IMR-90 (cell line): Measurements from ENCODE around the gene GMFB. TPM values are rescaled to one million over a fixed set of nuclear protein-coding genes. Genes with fewer than 3 reads are reported as not detected.

ENCODE experiments used
- ATAC-seq: fragments of 200-7000 bp; cut with Tn5 transposase; 2 replicates; pipeline ENCODE4 v1.9.1; 2020; ENCODE audit warnings: low read depth, mild to moderate bottlenecking, moderate library complexity
- BruUV-seq: library from RNA; stranded (reverse); fragments of 400-500 nt; replicated peaks from 2 replicates; lab custom pipeline; 2021; lab: Mats Ljungman, UMichigan
- CTCF ChIA-PET: fragments of 300-600 bp; formaldehyde crosslinking; extraction: SDS; loops from one replicate; lab custom pipeline; 2021; ENCODE audit warnings: antibody characterized with exemption; lab: Yijun Ruan, JAX
- POLR2A ChIA-PET: fragments of 300-600 bp; sonication (Branson Sonifier 250); formaldehyde crosslinking; loops from one replicate; lab custom pipeline; 2022; ENCODE audit warnings: antibody characterized with exemption; ENCODE audit not compliant: unreplicated experiment; lab: Charles Lee
- DNase-seq: peaks from one replicate; pipeline ENCODE4 v3.0.0; 2013
- H2AFZ ChIP-seq: replicated peaks from 2 replicates; pipeline ENCODE3; 2013; ENCODE audit warnings: low read length, mild to moderate bottlenecking; ENCODE audit not compliant: poor library complexity
- H2AK5ac ChIP-seq: 2 replicates; pipeline ENCODE4 v1.6.1; 2013; ENCODE audit warnings: low read depth, low read length, inconsistent platforms
- H2AK9ac ChIP-seq: replicated peaks from 2 replicates; pipeline ENCODE3; 2013; ENCODE audit warnings: mild to moderate bottlenecking, low read depth, low read length, moderate library complexity; ENCODE audit not compliant: poor library complexity
- H2BK120ac ChIP-seq: 2 replicates; pipeline ENCODE4 v1.6.1; 2013; ENCODE audit warnings: low read depth, low read length, inconsistent platforms
- H2BK15ac ChIP-seq: 3 replicates; pipeline ENCODE4 v1.6.1; 2013; ENCODE audit warnings: low read depth, low read length, inconsistent platforms
- H2BK20ac ChIP-seq: 2 replicates; pipeline ENCODE4 v1.6.1; 2013; ENCODE audit warnings: low read depth, mild to moderate bottlenecking, inconsistent platforms, low read length, moderate library complexity
- H2BK5ac ChIP-seq: 2 replicates; pipeline ENCODE4 v1.6.1; 2013; ENCODE audit warnings: mild to moderate bottlenecking, low read depth, low read length, inconsistent platforms; ENCODE audit not compliant: poor library complexity, severe bottlenecking
- H3K14ac ChIP-seq: replicated peaks from 2 replicates; pipeline ENCODE4 v1.6.1; 2013; ENCODE audit warnings: low read depth, low read length, inconsistent platforms
- H3K18ac ChIP-seq: 2 replicates; pipeline ENCODE4 v1.6.1; 2013; ENCODE audit warnings: low read depth, low read length, control low read depth
- H3K23ac ChIP-seq: 2 replicates; pipeline ENCODE4 v1.6.1; 2013; ENCODE audit warnings: low read depth, low read length, inconsistent platforms
- H3K27ac ChIP-seq: 2 replicates; pipeline ENCODE4 v1.5.1; 2013; ENCODE audit warnings: mild to moderate bottlenecking, control low read depth, low read length; ENCODE audit not compliant: insufficient read depth
- H3K27me3 ChIP-seq: 2 replicates; pipeline ENCODE4 v1.6.1; 2013; ENCODE audit warnings: low read length; ENCODE audit not compliant: control insufficient read depth, insufficient read depth
- H3K36me3 ChIP-seq: 2 replicates; pipeline ENCODE4 v1.6.1; 2013; ENCODE audit warnings: low read length, mixed read lengths; ENCODE audit not compliant: control insufficient read depth, insufficient read depth
- H3K4ac ChIP-seq: 2 replicates; pipeline ENCODE4 v1.6.1; 2013; ENCODE audit warnings: low read depth, low read length, inconsistent platforms
- H3K4me1 ChIP-seq: 2 replicates; pipeline ENCODE4 v1.6.1; 2013; ENCODE audit warnings: low read length, mixed read lengths; ENCODE audit not compliant: control insufficient read depth, insufficient read depth
- H3K4me2 ChIP-seq: 2 replicates; pipeline ENCODE4 v1.6.1; 2013; ENCODE audit warnings: low read depth, mild to moderate bottlenecking, control low read depth, low read length, moderate library complexity
- H3K4me3 ChIP-seq: 2 replicates; pipeline ENCODE4 v1.5.1; 2013; ENCODE audit warnings: low read depth, mild to moderate bottlenecking, control low read depth, low read length, moderate library complexity; ENCODE audit not compliant: insufficient read depth
- H3K56ac ChIP-seq: 2 replicates; pipeline ENCODE4 v1.6.1; 2013; ENCODE audit warnings: low read length, inconsistent platforms; ENCODE audit not compliant: insufficient read depth; ENCODE audit errors: extremely low read depth
- H3K79me1 ChIP-seq, 2 experiments: 2 replicates each; pipeline ENCODE4 v1.6.1; 2013; ENCODE audit warnings: low read length in 2 of 2, inconsistent platforms in 1 of 2, low read depth in 1 of 2
- H3K9ac ChIP-seq: 2 replicates; pipeline ENCODE4 v1.6.1; 2013; ENCODE audit warnings: low read depth, low read length, control low read depth
- H3K9me1 ChIP-seq: 2 replicates; pipeline ENCODE4 v1.6.1; 2013; ENCODE audit warnings: low read length, inconsistent platforms; ENCODE audit not compliant: insufficient read depth
- H3K9me3 ChIP-seq: 2 replicates; pipeline ENCODE4 v1.6.1; 2013; ENCODE audit warnings: low read length; ENCODE audit not compliant: control insufficient read depth, insufficient read depth
- H4K20me1 ChIP-seq: 2 replicates; pipeline ENCODE4 v1.6.1; 2013; ENCODE audit warnings: low read length, inconsistent platforms; ENCODE audit not compliant: insufficient read depth
- H4K5ac ChIP-seq: 2 replicates; pipeline ENCODE4 v1.6.1; 2013; ENCODE audit warnings: mild to moderate bottlenecking, low read depth, low read length, control low read depth
- H4K8ac ChIP-seq, 2 experiments: 2 replicates each; pipeline ENCODE4 v1.6.1; 2013; ENCODE audit warnings: low read depth in 2 of 2, low read length in 2 of 2, control low read depth in 1 of 2, inconsistent platforms in 1 of 2
- H4K91ac ChIP-seq: 2 replicates; pipeline ENCODE4 v1.6.1; 2013; ENCODE audit warnings: low read depth, low read length, inconsistent platforms; ENCODE audit not compliant: insufficient read depth
- CEBPB ChIP-seq: IDR thresholded peaks from 2 replicates; pipeline ENCODE4 v1.6.1; 2012; ENCODE audit warnings: low read depth, low read length, improper control_type of control experiment
- CHD1 ChIP-seq: IDR thresholded peaks from 2 replicates; pipeline ENCODE4 v1.6.1; 2012; ENCODE audit warnings: low read depth, low read length, improper control_type of control experiment
- MAFK ChIP-seq: IDR thresholded peaks from 2 replicates; pipeline ENCODE4 v1.6.1; 2012; ENCODE audit warnings: low read depth, low read length, improper control_type of control experiment
- MAZ ChIP-seq: IDR thresholded peaks from 2 replicates; pipeline ENCODE4 v1.6.1; 2012; ENCODE audit warnings: low read depth, mild to moderate bottlenecking, low read length, improper control_type of control experiment, moderate library complexity, borderline replicate concordance
- POLR2A ChIP-seq: IDR thresholded peaks from 2 replicates; pipeline ENCODE4 v1.6.1; 2012; ENCODE audit warnings: mild to moderate bottlenecking, low read depth, low read length
- RAD21 ChIP-seq: IDR thresholded peaks from 2 replicates; pipeline ENCODE4 v1.6.1; 2012; ENCODE audit warnings: low read length, improper control_type of control experiment
- RCOR1 ChIP-seq: IDR thresholded peaks from 2 replicates; pipeline ENCODE4 v1.6.1; 2012; ENCODE audit warnings: mild to moderate bottlenecking, low read length, improper control_type of control experiment; ENCODE audit not compliant: insufficient replicate concordance
- SMC3 ChIP-seq: fragments of 150-350 bp; IDR thresholded peaks from 2 replicates; pipeline ENCODE4 v1.6.1; 2016; ENCODE audit warnings: low read depth, mild to moderate bottlenecking, antibody characterized with exemption, low read length, moderate library complexity
- WGBS, 2 experiments: methylation state at CpG; one replicate each; pipeline versions ENCODE4 v1.1.5 to v1.1.7; 2013; ENCODE audit warnings: missing lambda C conversion rate in 2 of 2; ENCODE audit not compliant: insufficient read length in 1 of 2; ENCODE audit errors: extremely low coverage in 2 of 2; 5-methylcytosine and 5-hydroxymethylcytosine counted together
- dilution Hi-C: fragments of 300-500 bp; cut with HindIII; formaldehyde crosslinking; loops from one replicate; pipeline ENCODE4 v1.14.3; 2018; ENCODE audit warnings: low sequenced_read_pairs; ENCODE audit not compliant: unreplicated experiment
- in situ Hi-C: fragments of 300-500 bp; cut with MboI; formaldehyde crosslinking; loops from 3 replicates; pipeline ENCODE4 v1.14.3; 2019; ENCODE audit warnings: low sequenced_read_pairs, inconsistent platforms, mixed read lengths
- intact Hi-C: fragments of 100-400 bp; cut with micrococcal nuclease; formaldehyde crosslinking; loops from 2 replicates; pipeline ENCODE4 v1.10.0; 2022
- polyA plus RNA-seq, 3 experiments: library from polyadenylated mRNA; depleted of rRNA; stranded (reverse); fragments of >200 nt; gene quantifications; 2 replicates each; pipeline ENCODE4 v1.2.3, GENCODE V29; 2012; ENCODE audit warnings: low replicate concordance in 1 of 3
- total RNA-seq: library from RNA; depleted of rRNA; stranded (reverse); fragments of >200 nt; gene quantifications from 2 replicates; pipeline ENCODE4 v1.2.3, GENCODE V29; 2012

Gene GMFB
- total and polyA plus RNA-seq, 2 of the 4 experiments (the other 2 are of a cell fraction): 22.4 to 59.1 TPM

GRCh38 chr14:54535126-54535525 is 46.3 kb upstream of the GMFB start:
- no peaks in the 10 kb centered on the region for H3K9me3 ChIP-seq
- H2BK20ac ChIP-seq: no peak overlapping the region
- H4K91ac ChIP-seq: no peak overlapping the region
- no peak overlapping the region for H3K4me3 ChIP-seq
- H2BK15ac ChIP-seq: no peak overlapping the region
- H4K5ac ChIP-seq: no peak overlapping the region
- no peak overlapping the region for H3K4me2 ChIP-seq
- H3K18ac ChIP-seq: no peak overlapping the region
- H2BK120ac ChIP-seq: no peak overlapping the region
- dilution Hi-C loops: no loop called here
- no peaks in the 10 kb centered on the region for H3K4me1 ChIP-seq
- H3K36me3 ChIP-seq: peaks cover 11% of the 10 kb centered on the region
- intact Hi-C loops: no loop called here
- H4K20me1 ChIP-seq: no peaks in the 10 kb centered on the region
- H3K56ac ChIP-seq: no peak overlapping the region
- H2AK9ac ChIP-seq: no peak overlapping the region
- BruUV-seq: no TSS peak
- no peak overlapping the region for H3K23ac ChIP-seq
- no CpG with 5 or more reads among the region's 1 CpG for WGBS, 2 experiments
- H3K14ac ChIP-seq: no peak overlapping the region
- H3K9ac ChIP-seq: no peak overlapping the region
- no peaks in the 10 kb centered on the region; a peak in 1 of 4 replicates for H3K79me1 ChIP-seq
- in situ Hi-C loops: no loop called here
- H3K27me3 ChIP-seq: no peaks in the 10 kb centered on the region
- ChIA-PET CTCF (no interaction called here), POLR2A (no interaction called here)
- peaks cover 2% of the 10 kb centered on the region; the same call in 1 of the 2 replicates for H3K9me1 ChIP-seq
- no peak overlapping the region for H3K27ac ChIP-seq
- no peak overlapping the region for H2AK5ac ChIP-seq
- no peak overlapping the region for H3K4ac ChIP-seq
- no peak overlapping the region for H2AFZ ChIP-seq
- no peak overlapping the region for H2BK5ac ChIP-seq
- peak; percentile 10 for DNase-seq
- ATAC-seq: no peak
- TF ChIP-seq RAD21 (no peak), MAZ (no peak), CHD1 (no peak), CEBPB (no peak), RCOR1 (no peak), POLR2A (no peak), MAFK (no peak), SMC3 (no peak)
- H4K8ac ChIP-seq: no peak overlapping the region
